Epithelial cell of prostate (primary cell): ENCODE data around the gene HIVEP2.
A peak's percentile ranks its signal among the peaks of the same experiment; 100 is the strongest.

Experiments used
- DNase-seq: peaks from one replicate; pipeline ENCODE4 v3.0.0-alpha.2; 2011; ENCODE audit warnings: low read depth, low spot score
- H3K27ac ChIP-seq: fragments of 450-650 bp; 2 replicates; pipeline ENCODE4 v1.5.1; 2017; ENCODE audit warnings: mild to moderate bottlenecking

Gene HIVEP2

GRCh38 chr6:142803032-142803431, 141.9 kb downstream of the HIVEP2 start:
- DNase-seq = no peak
- H3K27ac ChIP-seq = peak overlapping the region; percentile 55

- peak; percentile 92 for DNase-seq
- peak overlapping the region; percentile 55 for H3K27ac ChIP-seq
Measured at GRCh38 chr6:142802124-142802523, 142.9 kb downstream of the HIVEP2 start.

GRCh38 chr6:142800240-142800639, 144.7 kb downstream of the HIVEP2 start:
- H3K27ac ChIP-seq = no peak overlapping the region
- no peak for DNase-seq

GRCh38 chr6:142799639-142800038, 145.3 kb downstream of the HIVEP2 start:
- no peak for DNase-seq
- H3K27ac ChIP-seq = no peak overlapping the region

- H3K27ac ChIP-seq = no peak overlapping the region
- DNase-seq = no peak
Measured at GRCh38 chr6:142797159-142797558, 147.8 kb downstream of the HIVEP2 start.

GRCh38 chr6:142796571-142796970, 148.4 kb downstream of the HIVEP2 start:
- no peak overlapping the region for H3K27ac ChIP-seq

GRCh38 chr6:142796024-142796423, 149.0 kb downstream of the HIVEP2 start:
- no peak overlapping the region for H3K27ac ChIP-seq
- DNase-seq = no peak

More at GRCh38 chr6:142796571-142796970, 148.4 kb downstream of the HIVEP2 start:
- no peak for DNase-seq

GRCh38 chr6:142794424-142794823, 150.6 kb downstream of the HIVEP2 start:
- DNase-seq = no peak
- no peak overlapping the region for H3K27ac ChIP-seq

GRCh38 chr6:142790257-142790656, 154.7 kb downstream of the HIVEP2 start:
- no peak for DNase-seq
- no peak overlapping the region for H3K27ac ChIP-seq

GRCh38 chr6:142787422-142787821, 157.6 kb downstream of the HIVEP2 start:
- no peak for DNase-seq
- no peak overlapping the region for H3K27ac ChIP-seq

GRCh38 chr6:142786476-142786875, 158.5 kb downstream of the HIVEP2 start:
- DNase-seq = no peak
- H3K27ac ChIP-seq = no peak overlapping the region

- H3K27ac ChIP-seq = no peak overlapping the region
- no peak for DNase-seq
Measured at GRCh38 chr6:142784344-142784743, 160.6 kb downstream of the HIVEP2 start.

- H3K27ac ChIP-seq = no peak overlapping the region
- no peak for DNase-seq
Measured at GRCh38 chr6:142783499-142783898, 161.5 kb downstream of the HIVEP2 start.

- H3K27ac ChIP-seq = no peak overlapping the region
- DNase-seq = no peak
Measured at GRCh38 chr6:142781129-142781528, 163.8 kb downstream of the HIVEP2 start.

- no peak overlapping the region for H3K27ac ChIP-seq
- no peak for DNase-seq
Measured at GRCh38 chr6:142773859-142774648, 170.9 kb downstream of the HIVEP2 start.

- no peak overlapping the region for H3K27ac ChIP-seq
- DNase-seq = no peak
Measured at GRCh38 chr6:142773324-142773723, 171.7 kb downstream of the HIVEP2 start.

- H3K27ac ChIP-seq = no peak overlapping the region
- no peak for DNase-seq
Measured at GRCh38 chr6:142771162-142771561, 173.8 kb downstream of the HIVEP2 start.

GRCh38 chr6:142765306-142765705, 179.7 kb downstream of the HIVEP2 start:
- no peak for DNase-seq
- H3K27ac ChIP-seq = no peak overlapping the region

- H3K27ac ChIP-seq = no peak overlapping the region
- no peak for DNase-seq
Measured at GRCh38 chr6:142764311-142764710, 180.7 kb downstream of the HIVEP2 start.

- DNase-seq = no peak
- no peak overlapping the region for H3K27ac ChIP-seq
Measured at GRCh38 chr6:142763205-142763604, 181.8 kb downstream of the HIVEP2 start.

GRCh38 chr6:142761756-142762155, 183.2 kb downstream of the HIVEP2 start:
- no peak for DNase-seq
- H3K27ac ChIP-seq = no peak overlapping the region

GRCh38 chr6:142760152-142760551, 184.8 kb downstream of the HIVEP2 start:
- DNase-seq = no peak
- H3K27ac ChIP-seq = no peak overlapping the region
